ENCODE measurements around the gene SUSD1.
"Not testable (repeated sequence)": the region's sequence is repeated elsewhere in the genome, so short reads cannot be mapped to it uniquely, and the experiment has no call there.

The SUSD1 gene

DNA sequence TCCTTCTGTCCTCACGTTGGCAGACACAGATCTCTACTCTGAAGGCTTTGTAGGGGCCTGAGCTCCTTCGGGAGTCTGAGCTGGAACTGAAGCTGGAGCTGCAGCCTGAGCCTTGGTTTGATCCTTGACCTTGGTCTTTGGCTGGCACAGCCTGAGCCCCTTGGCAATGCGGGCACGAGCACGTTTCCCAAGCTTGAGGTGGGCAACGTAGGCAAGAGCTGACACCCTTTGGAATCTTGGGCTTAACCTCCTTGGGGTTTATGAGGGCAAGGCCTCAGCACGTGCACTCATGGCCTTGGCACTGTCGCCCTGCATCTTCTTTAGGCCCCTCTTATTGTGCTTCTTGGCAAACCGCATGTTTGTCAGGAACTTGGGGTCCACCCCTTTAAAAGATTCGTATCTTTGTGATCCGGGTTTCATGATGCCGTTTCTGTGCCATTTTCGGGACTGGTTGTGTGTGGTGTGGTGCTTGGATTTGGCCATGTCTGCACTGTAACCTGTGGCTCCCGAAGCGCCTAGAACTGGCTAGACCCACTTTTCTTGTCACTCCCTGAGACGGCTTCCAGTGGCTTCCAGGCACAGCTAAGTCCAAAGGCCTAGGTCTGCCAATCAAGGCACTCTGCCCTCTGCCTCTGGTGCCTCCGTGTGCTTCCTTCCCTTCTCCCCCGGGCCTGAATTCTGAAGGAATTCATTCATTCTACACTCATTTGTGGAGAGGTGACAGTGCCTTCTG, 1.4 kb downstream of the SUSD1 start:
- DNase-seq (ENCODE audit: low read depth) = no peak

DNA sequence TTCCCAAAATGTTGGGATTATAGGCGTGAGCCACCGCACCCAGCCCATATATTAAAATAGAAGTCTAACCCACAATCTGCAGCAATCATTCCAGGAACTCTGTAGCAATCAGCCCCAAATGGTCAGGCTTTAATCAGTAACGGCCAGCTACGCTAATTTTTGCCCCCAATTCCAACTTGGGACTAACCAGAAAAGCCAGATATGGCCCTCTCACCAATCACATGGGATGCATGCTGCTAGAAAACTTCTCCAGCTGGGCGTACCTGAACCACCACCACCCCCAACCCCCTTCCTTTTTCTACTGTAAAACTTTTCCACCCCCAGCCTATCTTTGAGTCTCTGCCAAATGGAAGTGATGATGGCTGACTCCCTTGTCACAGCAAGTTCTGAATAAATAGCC, 4.1 kb downstream of the SUSD1 start:
- DNase-seq (ENCODE audit: low read depth) = no peak

GRCh38 chr9:112170235-112170634, 4.9 kb downstream of the SUSD1 start:
- DNase-seq (ENCODE audit: low read depth) = no peak

- DNase-seq (ENCODE audit: low read depth) = no peak
These were observed 5.7 kb downstream of the SUSD1 start for GRCh38 chr9:112169368-112169767.

GRCh38 chr9:112168197-112168596, 6.9 kb downstream of the SUSD1 start:
- no peak for DNase-seq (ENCODE audit: low read depth)

DNA sequence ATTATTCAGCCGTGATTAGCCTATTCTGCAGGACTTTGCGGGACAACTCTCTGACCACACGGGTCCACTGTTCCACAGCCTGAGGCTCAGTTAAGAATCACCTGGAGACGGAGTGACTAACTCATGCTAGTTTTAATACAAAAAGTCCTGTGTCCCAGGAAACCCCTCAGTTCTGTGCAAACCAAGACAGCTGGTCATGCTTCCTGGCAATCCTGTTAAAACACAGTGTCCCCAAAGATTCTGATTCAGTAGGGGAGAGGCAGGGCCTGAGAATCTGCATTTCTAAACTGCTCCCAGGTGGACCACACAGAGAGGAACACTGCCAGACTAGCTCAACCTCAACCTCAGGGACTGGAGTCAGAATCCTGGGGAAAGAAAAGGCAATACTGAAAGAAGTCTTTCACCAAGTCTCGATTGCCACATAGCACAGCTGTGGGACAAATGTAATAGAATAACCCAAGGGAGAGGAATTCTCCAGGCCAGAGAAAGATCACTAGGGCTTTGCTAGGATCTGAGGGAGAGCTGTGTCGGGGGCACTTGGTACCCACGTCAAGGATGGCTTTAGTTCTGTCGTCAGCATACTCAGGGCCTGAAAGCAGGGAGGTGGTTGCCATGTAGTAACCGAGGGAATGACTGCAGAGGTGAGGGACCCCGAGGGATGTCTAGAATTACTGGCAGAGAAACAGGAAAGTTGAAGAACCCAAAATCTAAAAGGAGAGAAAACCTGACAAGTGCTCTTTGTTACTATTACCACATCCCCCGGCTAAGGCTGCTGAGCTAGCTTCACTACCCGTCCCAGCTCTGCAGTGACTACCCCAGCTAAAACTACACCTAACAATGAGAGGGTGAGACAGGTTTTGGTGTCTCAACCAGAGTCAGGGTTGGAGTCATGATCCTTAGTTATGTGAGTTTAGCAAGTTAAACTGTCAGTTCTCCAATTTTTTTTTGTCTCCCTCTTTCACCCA, 8.6 kb downstream of the SUSD1 start:
- no peak for DNase-seq (ENCODE audit: low read depth)

DNA sequence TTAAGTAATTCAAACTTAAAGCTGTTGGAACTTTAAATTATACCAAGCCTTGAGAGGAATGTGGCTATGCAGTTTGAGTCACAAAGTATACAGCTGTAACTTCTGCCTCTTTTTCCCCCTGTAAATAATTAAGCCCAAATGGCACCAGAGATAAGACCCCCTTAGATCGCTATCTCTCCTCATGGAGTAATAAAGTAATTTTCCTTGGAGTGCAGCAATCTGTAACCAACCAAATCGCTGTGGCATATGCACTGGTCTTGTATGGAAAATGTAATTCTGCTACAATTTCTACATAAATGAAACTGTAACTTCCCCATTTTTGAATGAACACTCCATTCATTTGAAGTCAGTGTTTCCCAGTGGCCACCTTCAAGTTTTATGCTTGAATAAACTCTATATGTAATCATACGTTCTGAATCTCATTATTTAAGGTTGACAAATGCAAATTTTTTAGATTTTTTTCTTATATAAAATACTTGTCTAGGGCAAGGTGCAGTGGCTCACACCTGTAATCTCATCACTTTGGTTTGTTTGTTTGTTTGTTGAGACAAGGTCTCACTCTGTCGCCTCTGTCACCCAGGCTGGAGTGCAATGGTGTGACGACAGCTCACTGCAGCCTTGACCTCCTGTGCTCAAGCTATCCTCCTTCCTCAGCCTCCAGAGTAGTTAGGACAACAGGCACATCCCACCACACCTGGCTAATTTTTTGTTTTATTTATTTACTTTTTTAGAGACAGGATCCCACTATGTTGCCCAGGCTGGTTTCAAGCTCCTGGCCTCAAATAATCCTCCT, 12.3 kb downstream of the SUSD1 start:
- DNase-seq (ENCODE audit: low read depth) = no peak

GRCh38 chr9:112159781-112160180, 15.3 kb downstream of the SUSD1 start:
- DNase-seq (ENCODE audit: low read depth) = no peak

DNA sequence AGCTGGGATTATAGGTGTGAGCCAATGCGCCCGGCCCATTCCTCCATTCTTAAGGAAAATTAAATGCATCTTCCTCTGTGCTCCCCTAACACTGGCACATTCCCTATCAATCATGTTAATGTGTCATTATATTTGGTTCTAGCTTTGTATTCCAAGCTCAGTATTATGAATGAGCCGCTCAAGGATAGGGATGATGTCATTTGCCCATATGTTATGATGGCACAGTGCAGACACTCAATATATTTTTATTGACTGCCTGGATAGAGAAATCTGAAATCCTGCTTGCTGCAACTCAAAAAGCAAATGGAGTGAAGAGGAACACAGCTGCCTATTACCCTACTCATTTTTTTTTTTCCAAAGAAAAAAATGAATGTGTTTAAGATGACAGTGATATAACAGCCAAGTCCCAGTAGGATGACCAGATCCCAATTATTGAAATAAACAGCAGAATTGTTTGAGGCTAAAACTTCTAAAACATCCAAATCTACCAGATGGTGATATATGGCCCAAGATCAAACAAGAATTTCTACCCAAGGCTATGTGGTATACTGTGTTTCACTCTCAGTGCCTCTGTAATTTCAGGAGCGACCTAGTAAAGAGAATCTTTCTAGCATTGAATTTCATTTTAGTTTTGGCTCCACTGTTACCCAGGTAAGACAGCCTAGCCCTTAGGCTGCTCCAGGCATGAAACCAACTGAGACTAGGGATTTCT, 16.3 kb downstream of the SUSD1 start:
- DNase-seq (ENCODE audit: low read depth) = no peak

DNA sequence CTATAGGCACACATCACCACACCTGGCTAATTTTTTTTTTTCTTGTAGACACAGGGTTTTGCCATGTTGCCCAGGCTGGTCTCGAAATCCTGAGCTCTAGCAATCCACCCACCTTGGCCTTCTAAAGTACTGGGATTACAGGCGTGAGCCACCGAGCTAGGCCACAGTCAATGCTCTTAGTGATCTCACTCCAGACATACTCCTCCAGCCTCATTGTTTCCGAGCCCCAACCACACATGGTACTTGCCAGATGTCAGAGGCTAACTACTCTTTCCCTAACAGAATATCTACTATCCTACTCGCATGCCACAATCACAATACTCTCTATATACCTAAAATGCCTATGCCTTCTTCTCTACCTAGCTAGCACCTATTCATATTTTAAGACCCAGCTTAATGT, 17.1 kb downstream of the SUSD1 start:
- DNase-seq (ENCODE audit: low read depth) = no peak

GRCh38 chr9:112157087-112157486, 18.0 kb downstream of the SUSD1 start:
- DNase-seq (ENCODE audit: low read depth) = no peak

DNA sequence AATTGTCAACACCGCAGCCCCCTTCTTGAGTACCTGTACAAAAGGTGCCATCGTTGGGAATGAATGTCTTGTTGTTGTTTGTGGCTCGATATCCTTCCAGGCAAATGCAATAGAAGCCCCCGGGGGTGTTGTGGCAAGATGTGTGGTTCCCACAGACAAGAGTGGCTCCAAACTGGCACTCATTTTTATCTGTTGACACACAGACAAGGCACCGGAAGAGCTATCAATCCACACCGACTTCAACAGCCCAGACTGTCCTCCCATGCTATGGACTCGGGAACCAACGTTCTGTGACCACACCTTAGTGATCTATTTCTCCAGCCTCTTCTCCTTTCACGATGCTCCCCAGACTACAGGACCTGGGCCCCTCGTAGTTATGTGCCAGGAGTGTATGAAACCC, 25.9 kb downstream of the SUSD1 start:
- no peak for DNase-seq (ENCODE audit: low read depth)

DNA sequence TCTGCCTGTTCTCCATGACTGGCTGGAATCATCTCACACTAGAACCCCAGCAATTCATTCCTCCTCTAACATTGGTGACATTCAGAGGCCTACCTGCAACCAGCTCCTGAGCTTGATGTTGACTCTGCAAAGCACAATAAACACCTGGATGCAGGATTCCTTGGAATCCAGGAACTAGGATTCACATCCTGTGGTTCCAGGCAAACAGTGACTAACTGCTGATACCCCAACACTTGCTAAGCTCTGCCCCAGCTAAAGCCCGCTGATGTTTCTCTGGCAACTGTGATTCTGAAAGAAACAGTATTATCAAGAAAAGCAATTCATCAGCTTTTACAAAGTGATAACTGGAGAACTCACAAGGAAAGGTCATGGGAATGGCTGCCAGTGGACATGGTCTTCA, 29.2 kb downstream of the SUSD1 start:
- DNase-seq (ENCODE audit: low read depth) = no peak

- DNase-seq (ENCODE audit: low read depth) = no peak
These were observed 30.3 kb downstream of the SUSD1 start for GRCh38 chr9:112144807-112145206.

DNA sequence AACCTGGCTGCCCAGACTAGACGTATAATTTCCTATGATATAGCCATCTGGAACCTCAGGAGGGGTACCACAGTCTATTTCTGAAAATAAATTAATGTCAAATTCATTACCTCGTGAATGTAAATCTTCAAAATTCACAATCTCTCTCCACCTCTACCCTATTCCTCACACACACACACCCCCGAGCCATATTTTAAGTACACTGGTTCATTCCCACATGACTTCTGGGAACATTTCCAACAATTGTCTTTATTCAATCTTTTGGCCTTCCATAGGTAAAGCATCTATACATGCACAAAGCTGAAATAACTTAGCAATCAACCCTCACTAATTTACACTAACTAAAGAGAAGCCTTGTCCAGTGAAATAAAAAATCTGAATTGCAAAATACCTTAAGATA, 32.7 kb downstream of the SUSD1 start:
- no peak for DNase-seq (ENCODE audit: low read depth)

DNA sequence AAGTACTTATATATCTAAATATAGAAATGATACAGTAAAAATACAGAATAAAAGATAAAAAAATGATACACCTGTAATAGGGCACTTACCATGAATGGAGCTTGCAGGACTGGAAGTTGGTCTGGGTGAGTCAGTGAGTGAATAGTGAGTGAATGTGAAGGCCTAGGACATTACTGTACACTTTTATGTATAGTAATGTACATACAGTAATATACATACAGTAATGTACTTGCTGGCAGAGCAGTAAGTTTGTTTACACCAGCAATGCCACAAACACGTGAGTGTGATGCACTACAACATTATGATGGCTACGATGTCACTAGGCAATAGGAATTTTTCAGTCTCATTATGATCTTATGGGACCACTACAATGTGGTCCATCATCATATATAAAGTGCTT, 34.2 kb downstream of the SUSD1 start:
- no peak for DNase-seq (ENCODE audit: low read depth)

GRCh38 chr9:112137066-112137465, 38.0 kb downstream of the SUSD1 start:
- no peak for DNase-seq (ENCODE audit: low read depth)

- no peak for DNase-seq (ENCODE audit: low read depth)
These were observed 39.4 kb downstream of the SUSD1 start for GRCh38 chr9:112135706-112136105.

DNA sequence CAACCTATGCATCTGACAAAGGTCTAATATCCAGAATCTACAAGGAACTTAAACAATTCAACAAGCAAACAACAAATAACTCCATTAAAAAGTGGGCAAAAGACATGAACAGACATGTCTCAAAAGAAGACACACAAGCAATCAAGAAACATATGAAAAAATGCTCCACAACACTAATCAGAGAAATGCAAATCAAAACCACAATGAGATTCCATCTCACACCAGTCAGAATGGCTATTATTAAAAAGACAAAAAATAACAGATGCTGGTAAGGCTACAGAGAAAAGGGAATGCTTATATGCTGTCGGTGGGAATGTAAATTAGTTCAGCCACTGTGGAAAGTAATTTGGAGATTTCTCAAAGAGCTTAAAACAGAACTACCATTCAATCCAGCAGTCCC, 41.3 kb downstream of the SUSD1 start:
- not testable (repeated sequence) for DNase-seq (ENCODE audit: low read depth)

GRCh38 chr9:112132356-112132755, 42.7 kb downstream of the SUSD1 start:
- DNase-seq (ENCODE audit: low read depth) = no peak

- DNase-seq (ENCODE audit: low read depth) = no peak
These were observed 44.1 kb downstream of the SUSD1 start for GRCh38 chr9:112130997-112131396.

- no peak for DNase-seq (ENCODE audit: low read depth)
These were observed 44.8 kb downstream of the SUSD1 start for GRCh38 chr9:112130347-112130746.
